ENCODE data around the gene PODXL. TPM values are rescaled to one million over a fixed set of nuclear protein-coding genes. Genes with fewer than 3 reads are reported as not detected.
A peak's percentile ranks its signal among the peaks of the same experiment; 100 is the strongest.

PODXL gene
- total RNA-seq, 1 donor from 2014 or later, result 160 TPM

DNA sequence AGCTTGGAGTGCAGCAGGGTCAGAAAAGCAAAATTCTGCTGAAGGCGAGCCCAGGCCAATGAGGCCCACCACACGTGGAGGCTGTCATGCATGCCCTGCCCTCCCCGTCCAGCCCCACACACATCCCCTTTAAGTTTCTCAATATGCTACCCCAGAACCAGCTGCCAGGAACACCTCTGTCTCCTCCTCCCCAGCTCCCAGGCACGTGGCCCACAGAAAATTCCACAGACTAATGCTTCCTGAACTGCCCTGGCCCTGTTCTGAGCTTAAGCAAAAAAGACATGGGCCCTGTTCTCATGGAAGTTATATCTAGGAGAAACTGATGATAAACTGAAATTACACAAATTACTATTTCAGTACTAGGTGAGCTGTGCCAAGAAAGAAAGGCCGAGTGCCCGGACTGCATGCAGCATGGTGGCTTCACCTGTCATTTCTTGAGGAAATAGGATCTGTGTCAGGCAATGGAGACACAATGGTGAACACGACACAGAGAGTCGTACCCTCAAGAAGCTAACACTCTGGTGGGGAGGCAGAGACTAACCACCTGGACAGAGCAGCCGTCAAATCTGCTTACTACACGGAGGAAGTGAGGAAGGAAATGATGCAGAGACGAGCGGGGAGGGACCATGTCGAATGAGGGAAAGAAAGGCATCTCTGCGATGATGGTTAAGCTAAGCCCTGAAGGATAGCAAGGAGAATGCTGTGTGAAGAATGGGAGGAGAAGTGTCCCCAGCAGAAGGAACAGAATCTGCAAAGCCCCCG lies 44.5 kb downstream of the PODXL start:
- Histone ChIP-seq H3K27me3 (ENCODE audit: control insufficient read depth, insufficient read depth, low read length) (no peaks in the 10 kb centered on the region), H3K4me3 (ENCODE audit: low read depth, low read length) (no peak overlapping the region), H3K36me3 (ENCODE audit: control insufficient read depth, insufficient read depth, low read length) (no peaks in the 10 kb centered on the region)
- TF ChIP-seq, protein P1, sequence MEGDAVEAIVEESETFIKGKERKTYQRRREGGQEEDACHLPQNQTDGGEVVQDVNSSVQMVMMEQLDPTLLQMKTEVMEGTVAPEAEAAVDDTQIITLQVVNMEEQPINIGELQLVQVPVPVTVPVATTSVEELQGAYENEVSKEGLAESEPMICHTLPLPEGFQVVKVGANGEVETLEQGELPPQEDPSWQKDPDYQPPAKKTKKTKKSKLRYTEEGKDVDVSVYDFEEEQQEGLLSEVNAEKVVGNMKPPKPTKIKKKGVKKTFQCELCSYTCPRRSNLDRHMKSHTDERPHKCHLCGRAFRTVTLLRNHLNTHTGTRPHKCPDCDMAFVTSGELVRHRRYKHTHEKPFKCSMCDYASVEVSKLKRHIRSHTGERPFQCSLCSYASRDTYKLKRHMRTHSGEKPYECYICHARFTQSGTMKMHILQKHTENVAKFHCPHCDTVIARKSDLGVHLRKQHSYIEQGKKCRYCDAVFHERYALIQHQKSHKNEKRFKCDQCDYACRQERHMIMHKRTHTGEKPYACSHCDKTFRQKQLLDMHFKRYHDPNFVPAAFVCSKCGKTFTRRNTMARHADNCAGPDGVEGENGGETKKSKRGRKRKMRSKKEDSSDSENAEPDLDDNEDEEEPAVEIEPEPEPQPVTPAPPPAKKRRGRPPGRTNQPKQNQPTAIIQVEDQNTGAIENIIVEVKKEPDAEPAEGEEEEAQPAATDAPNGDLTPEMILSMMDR (IDR thresholded peaks at IDR 0.05; ENCODE audit: insufficient read depth, low read length, poor library complexity, severe bottlenecking), result no peak
- DNase-seq (ENCODE audit: low read depth), result no peak

DNA sequence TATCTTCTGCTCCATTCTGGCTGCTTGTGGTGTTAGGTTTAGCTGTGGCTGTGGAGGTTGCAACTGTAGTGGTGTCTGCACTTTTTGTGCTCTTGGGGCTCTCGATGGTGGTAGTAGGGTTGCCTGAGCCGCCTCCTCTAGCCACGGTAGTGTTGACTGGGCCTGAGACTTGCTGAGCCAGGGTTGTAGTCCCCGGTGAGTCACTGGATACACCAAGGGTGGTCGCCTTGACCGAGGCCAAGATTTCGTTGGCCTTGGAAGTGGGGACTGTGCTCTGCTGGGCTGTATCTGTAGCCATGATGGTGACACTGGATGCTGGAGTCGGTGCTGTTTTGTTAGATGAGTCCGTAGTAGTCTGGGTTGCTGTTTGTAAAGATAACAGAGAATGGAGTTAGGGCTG lies 45.4 kb downstream of the PODXL start:
- Histone ChIP-seq H3K4me3 (ENCODE audit: low read depth, low read length) (no peak overlapping the region), H3K36me3 (ENCODE audit: control insufficient read depth, insufficient read depth, low read length) (no peaks in the 10 kb centered on the region), H3K27me3 (ENCODE audit: control insufficient read depth, insufficient read depth, low read length) (no peaks in the 10 kb centered on the region)
- TF ChIP-seq, protein P1 (IDR thresholded peaks at IDR 0.05; ENCODE audit: insufficient read depth, low read length, poor library complexity, severe bottlenecking), result no peak
- DNase-seq (ENCODE audit: low read depth), result no peak

GRCh38 chr7:131509781-131510180 lies 46.6 kb downstream of the PODXL start:
- DNase-seq (ENCODE audit: low read depth), result no peak
- H3K4me3 ChIP-seq (ENCODE audit: low read depth, low read length), result no peak overlapping the region
- H3K27me3 ChIP-seq (ENCODE audit: control insufficient read depth, insufficient read depth, low read length), result no peaks in the 10 kb centered on the region
- TF ChIP-seq, protein P1 (IDR thresholded peaks at IDR 0.05; ENCODE audit: insufficient read depth, low read length, poor library complexity, severe bottlenecking), result no peak
- H3K36me3 ChIP-seq (ENCODE audit: control insufficient read depth, insufficient read depth, low read length), result no peaks in the 10 kb centered on the region

DNA sequence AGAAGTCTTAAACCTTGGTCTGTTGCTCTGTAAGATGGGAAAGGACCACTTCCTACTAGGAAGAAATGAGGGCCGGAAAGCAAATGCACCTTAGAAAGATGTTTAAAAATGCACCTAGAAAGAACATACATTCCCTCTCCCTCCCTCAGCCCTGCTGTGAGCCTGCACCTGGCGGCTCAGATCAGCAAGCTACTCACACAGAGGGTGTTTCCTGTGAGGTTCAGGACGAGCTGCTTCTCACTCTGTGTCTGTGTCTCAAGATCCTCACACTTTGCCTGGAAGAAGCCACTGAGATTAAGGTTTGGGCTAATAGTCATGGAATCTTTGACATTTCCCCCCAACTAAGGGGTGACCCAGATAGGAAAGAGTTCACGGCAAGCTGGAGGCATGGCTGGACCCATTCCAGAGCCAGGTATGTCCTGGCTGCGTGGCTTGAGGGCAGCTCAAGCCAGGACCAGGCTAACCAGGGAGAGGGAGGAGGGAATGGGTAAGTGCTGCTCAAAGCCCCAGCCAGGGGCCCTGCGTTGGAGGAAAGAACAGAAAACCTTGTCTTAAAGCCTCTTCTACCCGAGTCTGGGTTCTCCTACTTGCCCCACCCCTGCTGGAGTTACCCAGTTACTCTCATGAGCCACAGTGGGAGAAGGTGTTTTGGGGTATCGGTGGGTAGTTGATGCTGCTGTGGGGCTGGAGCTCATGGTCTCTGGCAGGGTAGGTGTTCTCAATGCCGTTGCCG lies 47.5 kb downstream of the PODXL start:
- no peak overlapping the region for H3K4me3 ChIP-seq (ENCODE audit: low read depth, low read length)
- DNase-seq (ENCODE audit: low read depth), result no peak
- H3K27me3 ChIP-seq (ENCODE audit: control insufficient read depth, insufficient read depth, low read length), result no peaks in the 10 kb centered on the region
- H3K36me3 ChIP-seq (ENCODE audit: control insufficient read depth, insufficient read depth, low read length), result no peaks in the 10 kb centered on the region
- TF ChIP-seq, protein P1 (IDR thresholded peaks at IDR 0.05; ENCODE audit: insufficient read depth, low read length, poor library complexity, severe bottlenecking), result no peak

DNA sequence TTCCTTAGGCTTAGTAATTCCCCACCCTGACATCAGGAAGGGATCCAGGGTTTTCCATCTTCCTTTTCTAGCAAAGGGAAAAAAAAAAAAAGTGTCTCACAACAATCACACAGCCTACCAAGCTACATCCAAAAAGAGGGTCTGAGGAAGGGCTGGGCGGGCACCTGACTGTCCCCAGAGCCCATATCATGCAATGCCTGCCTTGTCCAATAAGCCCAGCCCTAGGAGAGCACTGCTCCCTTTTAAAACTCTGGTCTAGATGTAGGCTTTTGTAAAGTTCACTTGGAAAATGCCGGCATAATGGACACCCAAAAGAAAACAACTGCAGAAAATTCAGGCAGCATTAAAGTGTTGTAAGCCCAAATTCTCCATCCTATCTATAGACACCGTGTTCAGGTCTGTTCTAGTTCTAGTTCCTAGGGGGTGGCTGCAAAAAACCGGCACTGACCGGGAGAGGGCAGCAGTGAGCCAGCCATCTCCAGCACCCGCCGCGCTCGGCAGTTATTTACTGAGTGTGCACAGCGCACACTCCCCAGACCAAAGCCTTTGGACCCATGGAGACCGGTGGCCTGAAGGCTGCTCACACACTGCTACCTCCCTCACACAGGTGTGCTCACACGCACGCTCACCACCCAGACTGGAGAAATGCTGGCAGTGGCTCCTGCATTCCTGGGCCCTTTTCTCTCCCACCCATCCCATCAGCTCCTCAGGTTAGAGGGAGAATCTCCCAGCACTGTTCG lies 48.7 kb downstream of the PODXL start:
- TF ChIP-seq, protein P1 (IDR thresholded peaks at IDR 0.05; ENCODE audit: insufficient read depth, low read length, poor library complexity, severe bottlenecking), result peak; percentile 96
- peak; percentile 23 for DNase-seq (ENCODE audit: low read depth)
- Histone ChIP-seq H3K27me3 (ENCODE audit: control insufficient read depth, insufficient read depth, low read length) (no peaks in the 10 kb centered on the region), H3K4me3 (ENCODE audit: low read depth, low read length) (no peak overlapping the region), H3K36me3 (ENCODE audit: control insufficient read depth, insufficient read depth, low read length) (no peaks in the 10 kb centered on the region)

Data from kidney epithelial cell (primary cell).